SU-DHL-6 (cell line): ENCODE measurements around the gene ERICH4.
A peak's percentile ranks its signal among the peaks of the same experiment; 100 is the strongest.
"Not testable (repeated sequence)": the region's sequence is repeated elsewhere in the genome, so short reads cannot be mapped to it uniquely, and the experiment has no call there.

ENCODE experiments used
- H2AFZ ChIP-seq: fragments of 200-600 bp; sonication (generic); 2 replicates; pipeline ENCODE4 v1.6.1; 2014; ENCODE audit warnings: low read depth, mild to moderate bottlenecking, moderate library complexity, mixed read lengths, antibody characterized with exemption, low read length; ENCODE audit not compliant: severe bottlenecking
- H3F3A ChIP-seq: fragments of 200-600 bp; shearing (Covaris generic); 2 replicates; pipeline ENCODE4 v1.6.0; 2016; ENCODE audit warnings: antibody characterized with exemption, mild to moderate bottlenecking; ENCODE audit not compliant: insufficient read depth
- H3K27ac ChIP-seq: fragments of 200-600 bp; sonication (generic); 2 replicates; pipeline ENCODE4 v1.5.1; 2016; ENCODE audit warnings: low read depth, mild to moderate bottlenecking, low read length, moderate library complexity, mixed read lengths
- H3K27me3 ChIP-seq: fragments of 200-600 bp; sonication (generic), shearing (Covaris generic); 2 replicates; pipeline ENCODE4 v1.6.0; 2014; ENCODE audit warnings: mild to moderate bottlenecking, low read length
- H3K36me3 ChIP-seq: fragments of 200-600 bp; sonication (generic); 2 replicates; pipeline ENCODE4 v1.6.1; 2014; ENCODE audit warnings: mild to moderate bottlenecking, low read length, mixed read lengths
- H3K4me2 ChIP-seq: fragments of 300-600, 200-600 bp; shearing (Covaris generic), sonication (generic); 2 replicates; pipeline ENCODE4 v1.6.0; 2014; ENCODE audit warnings: low read length, low read depth, mild to moderate bottlenecking; ENCODE audit not compliant: poor library complexity, severe bottlenecking
- H3K4me3 ChIP-seq: fragments of 200-600 bp; sonication (generic); 2 replicates; pipeline ENCODE4 v1.5.1; 2014; ENCODE audit warnings: antibody characterized with exemption, low read length, mild to moderate bottlenecking, mixed read lengths; ENCODE audit not compliant: insufficient read depth, poor library complexity, severe bottlenecking
- H3K79me2 ChIP-seq: fragments of 200-600 bp; sonication (generic); 2 replicates; pipeline ENCODE4 v1.6.1; 2014; ENCODE audit warnings: mild to moderate bottlenecking, low read length, moderate library complexity; ENCODE audit not compliant: insufficient read depth
- H3K9ac ChIP-seq: fragments of 200-600 bp; sonication (generic); 2 replicates; pipeline ENCODE4 v1.7.0; 2014; ENCODE audit warnings: mild to moderate bottlenecking, low read length
- H3K9me2 ChIP-seq: fragments of 200-600 bp; sonication (generic); replicated peaks from 2 replicates; pipeline ENCODE4 v1.6.1; 2014; ENCODE audit warnings: low read length; ENCODE audit not compliant: insufficient read depth
- H3K9me3 ChIP-seq: fragments of 200-600 bp; sonication (generic); 2 replicates; pipeline ENCODE4 v1.6.1; 2014; ENCODE audit warnings: low read length, mixed read lengths; ENCODE audit not compliant: insufficient read depth
- H4K20me1 ChIP-seq: fragments of 200-600 bp; sonication (generic); 2 replicates; pipeline ENCODE4 v1.6.1; 2014; ENCODE audit warnings: low read depth, mild to moderate bottlenecking, antibody characterized with exemption, low read length, moderate library complexity, mixed read lengths
- CTCF ChIP-seq: fragments of 200-600 bp; sonication (generic); IDR thresholded peaks from one replicate; pipeline ENCODE4 v1.5.1; 2017; ENCODE audit warnings: antibody characterized with exemption, mild to moderate bottlenecking, low read length, moderate library complexity; ENCODE audit not compliant: insufficient read depth, poor library complexity, severe bottlenecking
- EZH2phosphoT487 ChIP-seq: fragments of 200-600 bp; sonication (generic), shearing (Covaris generic); conservative IDR thresholded peaks from 2 replicates; pipeline ENCODE4 v1.6.1; 2018; ENCODE audit warnings: mild to moderate bottlenecking, antibody characterized with exemption, low read length, moderate library complexity, mixed read lengths

Gene ERICH4

GRCh38 chr19:41457241-41457640 lies 14.3 kb downstream of the ERICH4 start:
- Histone ChIP-seq H3K27ac (no peak overlapping the region), H3K27me3 (no peaks in the 10 kb centered on the region), H3K4me2 (no peak overlapping the region), H3K9ac (no peak overlapping the region), H3F3A (no peaks in the 10 kb centered on the region), H2AFZ (no peak overlapping the region), H3K9me3 (0 out of 2 replicates have a peak, but pooled peaks cover 3% of the 10 kb centered on the region), H3K4me3 (no peak overlapping the region), H4K20me1 (no peaks in the 10 kb centered on the region), H3K36me3 (no peaks in the 10 kb centered on the region), H3K9me2 (no peaks in the 10 kb centered on the region), H3K79me2 (no peaks in the 10 kb centered on the region)
- TF ChIP-seq CTCF: no peak
- no peak for TF ChIP-seq EZH2phosphoT487

- Histone ChIP-seq H3K9me2 (no peaks in the 10 kb centered on the region), H3K4me2 (no peak overlapping the region), H3K79me2 (no peaks in the 10 kb centered on the region), H3K27me3 (no peaks in the 10 kb centered on the region), H3K9me3 (no peaks in the 10 kb centered on the region), H3K27ac (no peak overlapping the region), H2AFZ (no peak overlapping the region), H3K36me3 (no peaks in the 10 kb centered on the region), H3F3A (no peaks in the 10 kb centered on the region), H4K20me1 (no peaks in the 10 kb centered on the region), H3K4me3 (no peak overlapping the region), H3K9ac (no peak overlapping the region)
- TF ChIP-seq EZH2phosphoT487 (no peak), CTCF (no peak)
Measured at GRCh38 chr19:41462497-41462896, 19.5 kb downstream of the ERICH4 start.

DNA sequence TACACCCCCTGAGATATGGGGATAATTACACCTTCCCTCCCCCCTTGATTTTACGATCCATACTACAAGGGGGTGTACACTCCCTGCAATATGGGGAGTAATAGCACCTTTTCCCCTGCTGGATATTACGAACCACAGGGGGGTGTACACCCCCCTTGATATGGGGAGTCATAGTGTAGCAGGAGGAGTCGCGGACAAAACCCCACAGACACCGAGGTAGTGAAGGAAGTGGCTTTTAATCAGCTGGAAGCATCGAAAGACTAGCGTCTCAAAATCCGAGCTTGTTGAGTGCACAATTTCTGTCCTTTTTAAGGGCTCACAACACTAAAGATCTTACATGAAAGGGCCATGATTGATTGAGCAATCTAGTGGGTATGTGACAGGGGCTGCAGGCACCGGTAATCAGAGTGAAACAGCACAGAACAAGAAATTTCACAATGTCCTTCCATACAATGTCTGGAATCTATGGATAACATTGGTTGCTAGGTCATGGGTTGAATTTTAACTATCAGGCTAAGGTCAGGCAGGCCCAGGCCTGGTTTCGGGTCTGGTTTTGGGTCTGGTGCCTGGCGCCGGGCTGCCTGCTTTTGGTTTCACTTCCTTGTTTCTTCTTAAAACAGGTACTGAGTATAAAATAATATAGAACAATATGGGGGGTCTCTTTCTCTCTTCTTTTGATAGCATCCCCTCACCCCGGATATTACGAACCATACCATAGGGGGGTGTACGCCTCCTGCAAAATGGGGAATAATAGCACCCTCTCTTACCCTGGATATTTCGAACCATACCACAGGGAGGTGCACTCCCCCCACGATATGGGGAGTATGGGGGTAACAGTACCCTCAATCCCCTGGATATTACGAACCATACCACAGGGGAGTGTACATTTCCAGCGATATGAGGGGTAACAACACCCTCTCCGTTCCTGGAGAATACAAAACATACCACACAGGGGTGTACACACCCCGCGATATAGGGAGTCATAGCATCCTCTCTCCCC lies 20.6 kb downstream of the ERICH4 start:
- peak overlapping the region; percentile 50 for H3K27ac ChIP-seq
- not testable (repeated sequence) for H3K27me3 ChIP-seq

GRCh38 chr19:41476583-41476982 lies 33.6 kb downstream of the ERICH4 start:
- Histone ChIP-seq H3K27ac (no peak overlapping the region), H3K79me2 (no peaks in the 10 kb centered on the region), H3K4me3 (no peak overlapping the region), H3K36me3 (no peaks in the 10 kb centered on the region), H3K27me3 (no peaks in the 10 kb centered on the region), H4K20me1 (no peaks in the 10 kb centered on the region), H3K9ac (no peak overlapping the region), H3F3A (no peaks in the 10 kb centered on the region), H3K9me3 (no peaks in the 10 kb centered on the region), H2AFZ (no peak overlapping the region), H3K9me2 (no peaks in the 10 kb centered on the region), H3K4me2 (no peak overlapping the region)
- TF ChIP-seq CTCF (no peak), EZH2phosphoT487 (no peak)

More for the DNA sequence above, 20.6 kb downstream of the ERICH4 start:
- H4K20me1 ChIP-seq, H3F3A ChIP-seq, H3K4me3 ChIP-seq, H3K36me3 ChIP-seq, H3K9me3 ChIP-seq, H3K9me2 ChIP-seq, H3K79me2 ChIP-seq: not testable (repeated sequence)
- peak overlapping the region; percentile 56 for H2AFZ ChIP-seq
- peak overlapping the region; percentile 40 for H3K4me2 ChIP-seq
- peak overlapping the region; percentile 24; the same call in 1 of the 2 replicates for H3K9ac ChIP-seq
